ENCODE results near the gene ZNF429.

ZNF429 gene

GRCh38 chr19:21487969-21488368 is 17.4 kb upstream of the ZNF429 start:
- H3K36me3 ChIP-seq (replicated peaks; ENCODE audit: insufficient read depth, low read length): no peaks in the 10 kb centered on the region
- H3K4me2 ChIP-seq (ENCODE audit: low read depth, low read length): no peak overlapping the region
- H3K4me1 ChIP-seq (ENCODE audit: low read length): no peaks in the 10 kb centered on the region
- H3K27me3 ChIP-seq (replicated peaks; ENCODE audit: insufficient read depth, low read length): no peaks in the 10 kb centered on the region
- H2AFZ ChIP-seq (ENCODE audit: low read length): no peak overlapping the region
- H3K79me2 ChIP-seq (ENCODE audit: low read length): no peaks in the 10 kb centered on the region
- no peaks in the 10 kb centered on the region for H3K9me2 ChIP-seq (replicated peaks; ENCODE audit: insufficient read depth, low read length)
- no peaks in the 10 kb centered on the region for H4K20me1 ChIP-seq (ENCODE audit: insufficient read depth, low read length)
- H3K27ac ChIP-seq (ENCODE audit: low read length): no peak overlapping the region
- H3F3A ChIP-seq (ENCODE audit: insufficient read depth, low read length): no peaks in the 10 kb centered on the region
- DNase-seq: no peak
- H3K9me3 ChIP-seq (replicated peaks; ENCODE audit: insufficient read depth, low read length): no peaks in the 10 kb centered on the region
- H3K4me3 ChIP-seq (ENCODE audit: low read length): no peak overlapping the region
- no peak for TF ChIP-seq CTCF (IDR thresholded peaks at IDR 0.05; ENCODE audit: low read length)
- TF ChIP-seq EZH2 (optimal IDR thresholded peaks at IDR 0.05; ENCODE audit: low read depth, low read length): no peak
- TF ChIP-seq EZH2phosphoT487 (IDR thresholded peaks at IDR 0.05; ENCODE audit: low read length): no peak
- no peak overlapping the region for H3K9ac ChIP-seq (ENCODE audit: low read length)

DNA sequence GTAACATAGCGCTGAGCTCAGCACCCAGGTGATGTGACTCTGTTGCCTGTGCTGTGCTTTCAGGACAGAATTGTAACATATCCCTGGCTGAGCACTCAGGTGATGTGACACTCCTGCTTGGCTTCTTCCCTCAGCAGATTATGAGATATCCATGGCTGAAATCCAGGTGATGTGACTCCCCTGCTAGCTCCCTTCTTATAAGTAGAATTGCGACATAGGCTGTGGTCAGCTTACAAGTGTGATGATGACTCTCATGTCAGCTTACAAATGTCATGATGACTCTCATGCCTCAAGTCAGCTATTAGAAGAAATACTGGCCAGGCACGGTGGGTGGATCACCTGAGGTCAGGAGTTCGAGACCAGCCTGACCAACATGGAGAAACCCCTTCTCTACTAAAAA is 14.3 kb upstream of the ZNF429 start:
- Histone ChIP-seq H3K79me2 (ENCODE audit: low read length) (no peaks in the 10 kb centered on the region), H2AFZ (ENCODE audit: low read length) (no peak overlapping the region), H3K9me2 (replicated peaks; ENCODE audit: insufficient read depth, low read length) (no peaks in the 10 kb centered on the region), H3K4me3 (ENCODE audit: low read length) (no peak overlapping the region), H3K9me3 (replicated peaks; ENCODE audit: insufficient read depth, low read length) (no peaks in the 10 kb centered on the region), H3F3A (ENCODE audit: insufficient read depth, low read length) (no peaks in the 10 kb centered on the region), H3K4me2 (ENCODE audit: low read depth, low read length) (no peak overlapping the region), H3K9ac (ENCODE audit: low read length) (no peak overlapping the region), H3K27me3 (replicated peaks; ENCODE audit: insufficient read depth, low read length) (no peaks in the 10 kb centered on the region), H3K36me3 (replicated peaks; ENCODE audit: insufficient read depth, low read length) (no peaks in the 10 kb centered on the region), H4K20me1 (ENCODE audit: insufficient read depth, low read length) (no peaks in the 10 kb centered on the region), H3K27ac (ENCODE audit: low read length) (no peak overlapping the region), H3K4me1 (ENCODE audit: low read length) (no peaks in the 10 kb centered on the region)
- DNase-seq: no peak
- TF ChIP-seq EZH2 (optimal IDR thresholded peaks at IDR 0.05; ENCODE audit: low read depth, low read length) (no peak), EZH2phosphoT487 (IDR thresholded peaks at IDR 0.05; ENCODE audit: low read length) (no peak), CTCF (IDR thresholded peaks at IDR 0.05; ENCODE audit: low read length) (no peak)

DNA sequence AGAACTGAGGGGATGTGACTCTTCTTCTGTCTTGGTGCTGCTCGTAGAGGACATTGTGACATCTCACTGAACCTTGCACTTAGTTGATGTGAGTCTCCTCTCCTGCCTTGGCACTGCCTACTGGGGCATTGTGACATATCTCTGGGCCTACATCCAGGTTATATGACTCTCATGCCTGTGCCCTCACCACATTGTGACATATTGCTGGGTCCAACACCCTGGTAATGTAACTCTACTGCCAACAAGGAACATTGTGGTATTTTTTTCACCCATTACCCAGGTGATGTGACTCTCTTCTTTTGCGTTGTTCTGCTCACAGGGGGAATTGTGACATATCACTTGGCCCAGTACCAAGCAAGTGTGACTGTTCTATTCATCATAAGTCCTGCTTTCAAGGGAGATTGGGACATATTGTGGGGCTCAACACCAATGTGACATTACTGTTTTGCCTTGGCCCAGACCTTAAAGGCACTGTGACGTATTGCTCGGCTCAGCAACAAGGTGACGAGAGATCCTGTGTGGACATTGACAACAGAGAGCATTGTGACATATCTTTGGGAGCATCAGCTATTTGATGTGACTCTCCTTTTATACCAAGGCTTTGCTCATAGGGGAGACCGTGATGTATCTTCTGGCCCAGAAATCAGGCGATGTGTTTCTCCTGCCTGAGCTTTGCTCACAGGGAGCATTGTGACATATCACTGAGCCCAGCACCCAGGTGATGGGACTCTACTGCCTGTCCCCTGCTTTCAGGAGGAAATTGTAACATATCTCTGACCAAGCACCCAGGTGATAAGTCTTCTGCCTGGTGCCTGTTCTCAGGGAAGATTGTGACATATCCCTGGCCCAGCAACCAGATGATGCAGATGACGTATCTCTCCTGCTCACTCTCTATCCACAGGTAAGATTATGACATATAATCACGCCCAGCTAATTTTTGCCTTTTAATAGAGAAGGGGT is 12.2 kb upstream of the ZNF429 start:
- no peak for TF ChIP-seq EZH2phosphoT487 (IDR thresholded peaks at IDR 0.05; ENCODE audit: low read length)
- no peak for TF ChIP-seq EZH2 (optimal IDR thresholded peaks at IDR 0.05; ENCODE audit: low read depth, low read length)
- TF ChIP-seq CTCF (IDR thresholded peaks at IDR 0.05; ENCODE audit: low read length): no peak
- no peak for DNase-seq
- no peaks in the 10 kb centered on the region for H3K9me3 ChIP-seq (replicated peaks; ENCODE audit: insufficient read depth, low read length)

More for the DNA sequence above, 12.2 kb upstream of the ZNF429 start:
- Histone ChIP-seq H3K4me3 (ENCODE audit: low read length) (no peak overlapping the region), H3K9ac (ENCODE audit: low read length) (no peak overlapping the region), H3K79me2 (ENCODE audit: low read length) (no peaks in the 10 kb centered on the region), H3K27me3 (replicated peaks; ENCODE audit: insufficient read depth, low read length) (no peaks in the 10 kb centered on the region), H3F3A (ENCODE audit: insufficient read depth, low read length) (no peaks in the 10 kb centered on the region), H3K4me2 (ENCODE audit: low read depth, low read length) (no peak overlapping the region), H2AFZ (ENCODE audit: low read length) (no peak overlapping the region), H3K9me2 (replicated peaks; ENCODE audit: insufficient read depth, low read length) (no peaks in the 10 kb centered on the region), H4K20me1 (ENCODE audit: insufficient read depth, low read length) (no peaks in the 10 kb centered on the region), H3K4me1 (ENCODE audit: low read length) (no peaks in the 10 kb centered on the region), H3K36me3 (replicated peaks; ENCODE audit: insufficient read depth, low read length) (no peaks in the 10 kb centered on the region), H3K27ac (ENCODE audit: low read length) (no peak overlapping the region)

Data from MM.1S (cell line).